ENCODE results near the gene CENPF.
"Not testable (repeated sequence)": the region's sequence is repeated elsewhere in the genome, so short reads cannot be mapped to it uniquely, and the experiment has no call there.

CENPF gene

GRCh38 chr1:214604523-214604922 lies 1.5 kb downstream of the CENPF start:
- H3K4me2 ChIP-seq (ENCODE audit: low read length) = peak overlapping the region; percentile 78
- H3K36me3 ChIP-seq (ENCODE audit: insufficient read depth, low read length) = peaks cover 26% of the 10 kb centered on the region
- no peaks in the 10 kb centered on the region for H4K20me1 ChIP-seq (ENCODE audit: insufficient read depth, low read length)
- no peak overlapping the region for H2AFZ ChIP-seq (ENCODE audit: low read length)
- H3K79me2 ChIP-seq (ENCODE audit: insufficient read depth, low read length) = peaks cover 31% of the 10 kb centered on the region
- H3K4me1 ChIP-seq (ENCODE audit: insufficient read depth, low read length, severe bottlenecking) = peaks cover 19% of the 10 kb centered on the region
- peak overlapping the region; percentile 88 for H3K9ac ChIP-seq (ENCODE audit: low read length)
- no peaks in the 10 kb centered on the region for H3F3A ChIP-seq (ENCODE audit: insufficient read depth, low read length)
- no peaks in the 10 kb centered on the region for H3K27me3 ChIP-seq (ENCODE audit: insufficient read depth, low read length)
- peak overlapping the region; percentile 81 for H3K4me3 ChIP-seq (ENCODE audit: low read depth, low read length, poor library complexity, severe bottlenecking)
- TF ChIP-seq EZH2 (IDR thresholded peaks at IDR 0.05; ENCODE audit: borderline replicate concordance, low read length) (no peak), CTCF (IDR thresholded peaks at IDR 0.05; ENCODE audit: low read length) (no peak)
- H3K9me3 ChIP-seq (ENCODE audit: low read length) = peaks cover 5% of the 10 kb centered on the region; the same call in 1 of the 2 replicates
- H3K27ac ChIP-seq (ENCODE audit: low read depth, low read length, poor library complexity, severe bottlenecking) = no peak overlapping the region
- no peaks in the 10 kb centered on the region for H3K9me2 ChIP-seq (ENCODE audit: low read depth, low read length)

- peaks cover 40% of the 10 kb centered on the region for H3K79me2 ChIP-seq (ENCODE audit: insufficient read depth, low read length)
- H3K9ac ChIP-seq (ENCODE audit: low read length); H3K4me3 ChIP-seq (ENCODE audit: low read depth, low read length, poor library complexity, severe bottlenecking); H3K27me3 ChIP-seq (ENCODE audit: insufficient read depth, low read length); H3F3A ChIP-seq (ENCODE audit: insufficient read depth, low read length); H3K9me3 ChIP-seq (ENCODE audit: low read length); H2AFZ ChIP-seq (ENCODE audit: low read length); H3K4me2 ChIP-seq (ENCODE audit: low read length); H4K20me1 ChIP-seq (ENCODE audit: insufficient read depth, low read length); H3K27ac ChIP-seq (ENCODE audit: low read depth, low read length, poor library complexity, severe bottlenecking); H3K9me2 ChIP-seq (ENCODE audit: low read depth, low read length): not testable (repeated sequence)
- peaks cover 34% of the 10 kb centered on the region for H3K36me3 ChIP-seq (ENCODE audit: insufficient read depth, low read length)
- peaks cover 19% of the 10 kb centered on the region for H3K4me1 ChIP-seq (ENCODE audit: insufficient read depth, low read length, severe bottlenecking)
These were observed 2.5 kb downstream of the CENPF start for GRCh38 chr1:214605484-214605883.

- H3K9ac ChIP-seq (ENCODE audit: low read length); H3K27me3 ChIP-seq (ENCODE audit: insufficient read depth, low read length); H3F3A ChIP-seq (ENCODE audit: insufficient read depth, low read length); H3K4me3 ChIP-seq (ENCODE audit: low read depth, low read length, poor library complexity, severe bottlenecking); H3K27ac ChIP-seq (ENCODE audit: low read depth, low read length, poor library complexity, severe bottlenecking); H4K20me1 ChIP-seq (ENCODE audit: insufficient read depth, low read length); H3K9me2 ChIP-seq (ENCODE audit: low read depth, low read length); H3K4me2 ChIP-seq (ENCODE audit: low read length); H2AFZ ChIP-seq (ENCODE audit: low read length): not testable (repeated sequence)
- H3K4me1 ChIP-seq (ENCODE audit: insufficient read depth, low read length, severe bottlenecking) = peaks cover 19% of the 10 kb centered on the region
- peaks cover 13% of the 10 kb centered on the region for H3K9me3 ChIP-seq (ENCODE audit: low read length)
- peaks cover 41% of the 10 kb centered on the region for H3K36me3 ChIP-seq (ENCODE audit: insufficient read depth, low read length)
- peaks cover 48% of the 10 kb centered on the region for H3K79me2 ChIP-seq (ENCODE audit: insufficient read depth, low read length)
These were observed 3.2 kb downstream of the CENPF start for GRCh38 chr1:214605933-214606925.

- not testable (repeated sequence) for H4K20me1 ChIP-seq (ENCODE audit: insufficient read depth, low read length); H3K9me2 ChIP-seq (ENCODE audit: low read depth, low read length); H2AFZ ChIP-seq (ENCODE audit: low read length); H3K4me2 ChIP-seq (ENCODE audit: low read length); H3K4me3 ChIP-seq (ENCODE audit: low read depth, low read length, poor library complexity, severe bottlenecking); H3F3A ChIP-seq (ENCODE audit: insufficient read depth, low read length); H3K9ac ChIP-seq (ENCODE audit: low read length); H3K27ac ChIP-seq (ENCODE audit: low read depth, low read length, poor library complexity, severe bottlenecking); H3K27me3 ChIP-seq (ENCODE audit: insufficient read depth, low read length)
- peaks cover 14% of the 10 kb centered on the region for H3K4me1 ChIP-seq (ENCODE audit: insufficient read depth, low read length, severe bottlenecking)
- peaks cover 43% of the 10 kb centered on the region for H3K36me3 ChIP-seq (ENCODE audit: insufficient read depth, low read length)
- H3K9me3 ChIP-seq (ENCODE audit: low read length) = peaks cover 13% of the 10 kb centered on the region
- H3K79me2 ChIP-seq (ENCODE audit: insufficient read depth, low read length) = peaks cover 61% of the 10 kb centered on the region
These were observed 4.7 kb downstream of the CENPF start for GRCh38 chr1:214607492-214608215.

GRCh38 chr1:214608216-214608783 lies 5.3 kb downstream of the CENPF start:
- H3K79me2 ChIP-seq (ENCODE audit: insufficient read depth, low read length) = peaks cover 66% of the 10 kb centered on the region
- peaks cover 46% of the 10 kb centered on the region for H3K36me3 ChIP-seq (ENCODE audit: insufficient read depth, low read length)
- not testable (repeated sequence) for H3K9me2 ChIP-seq (ENCODE audit: low read depth, low read length); H2AFZ ChIP-seq (ENCODE audit: low read length); H3K9ac ChIP-seq (ENCODE audit: low read length); H3F3A ChIP-seq (ENCODE audit: insufficient read depth, low read length); H3K4me2 ChIP-seq (ENCODE audit: low read length); H3K27me3 ChIP-seq (ENCODE audit: insufficient read depth, low read length); H3K4me3 ChIP-seq (ENCODE audit: low read depth, low read length, poor library complexity, severe bottlenecking); H4K20me1 ChIP-seq (ENCODE audit: insufficient read depth, low read length); H3K27ac ChIP-seq (ENCODE audit: low read depth, low read length, poor library complexity, severe bottlenecking)
- peaks cover 13% of the 10 kb centered on the region for H3K9me3 ChIP-seq (ENCODE audit: low read length)
- peaks cover 13% of the 10 kb centered on the region for H3K4me1 ChIP-seq (ENCODE audit: insufficient read depth, low read length, severe bottlenecking)

GRCh38 chr1:214608817-214609216 lies 5.8 kb downstream of the CENPF start:
- H3K9ac ChIP-seq (ENCODE audit: low read length); H3K27me3 ChIP-seq (ENCODE audit: insufficient read depth, low read length); H3K27ac ChIP-seq (ENCODE audit: low read depth, low read length, poor library complexity, severe bottlenecking); H3K4me2 ChIP-seq (ENCODE audit: low read length); H3K9me2 ChIP-seq (ENCODE audit: low read depth, low read length); H3K4me3 ChIP-seq (ENCODE audit: low read depth, low read length, poor library complexity, severe bottlenecking); H2AFZ ChIP-seq (ENCODE audit: low read length); H4K20me1 ChIP-seq (ENCODE audit: insufficient read depth, low read length); H3F3A ChIP-seq (ENCODE audit: insufficient read depth, low read length): not testable (repeated sequence)
- Histone ChIP-seq H3K4me1 (ENCODE audit: insufficient read depth, low read length, severe bottlenecking) (peaks cover 13% of the 10 kb centered on the region), H3K9me3 (ENCODE audit: low read length) (peaks cover 13% of the 10 kb centered on the region), H3K36me3 (ENCODE audit: insufficient read depth, low read length) (peaks cover 51% of the 10 kb centered on the region), H3K79me2 (ENCODE audit: insufficient read depth, low read length) (peaks cover 66% of the 10 kb centered on the region)

Data from OCI-LY1 (cell line).